HG03520 (cell line): Measurements from ENCODE around the gene SLCO3A1.
"Not testable (repeated sequence)": the region's sequence is repeated elsewhere in the genome, so short reads cannot be mapped to it uniquely, and the experiment has no call there.

ENCODE experiments used
- ATAC-seq: cut with Tn5 transposase; IDR thresholded peaks from one replicate; pipeline ENCODE4 v1.9.1; 2021; ENCODE audit warnings: mild to moderate bottlenecking, moderate library complexity; ENCODE audit not compliant: unreplicated experiment

Gene SLCO3A1

GRCh38 chr15:92189166-92189565, 335.7 kb downstream of the SLCO3A1 start:
- no peak for ATAC-seq

- no peak for ATAC-seq
These were observed 341.7 kb downstream of the SLCO3A1 start for GRCh38 chr15:92195241-92195640.

- ATAC-seq, result no peak
These were observed 342.8 kb downstream of the SLCO3A1 start for GRCh38 chr15:92196342-92196741.

- no peak for ATAC-seq
These were observed 344.2 kb downstream of the SLCO3A1 start for GRCh38 chr15:92197746-92198145.

GRCh38 chr15:92200891-92201290, 347.4 kb downstream of the SLCO3A1 start:
- ATAC-seq, result no peak

GRCh38 chr15:92205255-92205739, 351.8 kb downstream of the SLCO3A1 start:
- no peak for ATAC-seq

GRCh38 chr15:92207601-92208000, 354.1 kb downstream of the SLCO3A1 start:
- ATAC-seq, result not testable (repeated sequence)
